Natural killer cell (primary cell): Measurements from ENCODE around the gene CYP1B1. TPM values are rescaled to one million over a fixed set of nuclear protein-coding genes. Genes with fewer than 3 reads are reported as not detected.

Experiments used
- ATAC-seq, 3 donors: fragments of 150-1000 bp in 2 of 3; fragments of 200-7000 bp in 1 of 3; cut with Tn5 transposase; 1 replicate in 1 of 3; 2 replicates in 2 of 3; pipeline ENCODE4 v1.10.0; 2021; ENCODE audit warnings: mild to moderate bottlenecking in 2 of 3, moderate library complexity in 2 of 3
- DNase-seq, 2 donors: peaks; one replicate each; pipeline versions ENCODE4 v3.0.0 to v3.0.0-alpha.2; 2013 to 2021; ENCODE audit warnings: mixed read lengths in 1 of 2
- H3K27ac ChIP-seq: one replicate; pipeline ENCODE4 v1.5.1; 2013; ENCODE audit warnings: mild to moderate bottlenecking, low read length
- H3K27me3 ChIP-seq: one replicate; pipeline ENCODE4 v1.6.1; 2013; ENCODE audit warnings: low read length; ENCODE audit not compliant: control insufficient read depth, insufficient read depth
- H3K36me3 ChIP-seq: one replicate; pipeline ENCODE4 v1.6.1; 2013; ENCODE audit warnings: low read length; ENCODE audit not compliant: control insufficient read depth, insufficient read depth
- H3K4me1 ChIP-seq: one replicate; pipeline ENCODE4 v1.6.1; 2013; ENCODE audit warnings: low read length; ENCODE audit not compliant: control insufficient read depth, insufficient read depth
- H3K4me3 ChIP-seq: one replicate; pipeline ENCODE4 v1.5.1; 2013; ENCODE audit warnings: low read length
- H3K9me3 ChIP-seq: one replicate; pipeline ENCODE4 v1.6.1; 2013; ENCODE audit warnings: low read length; ENCODE audit not compliant: control insufficient read depth, insufficient read depth
- H3K27ac Mint-ChIP-seq, 2 donors: one replicate each; pipeline ENCODE4 v1.8.0; 2022; ENCODE audit warnings: mild to moderate bottlenecking in 2 of 2, mixed read lengths in 2 of 2, moderate library complexity in 1 of 2
- H3K27me3 Mint-ChIP-seq, 2 donors: one replicate each; pipeline ENCODE4 v1.8.0; 2022; ENCODE audit warnings: low read depth in 2 of 2, mixed read lengths in 2 of 2
- H3K36me3 Mint-ChIP-seq: one replicate; pipeline ENCODE4 v1.8.0; 2022; ENCODE audit warnings: mixed read lengths
- H3K4me1 Mint-ChIP-seq, 2 donors: one replicate each; pipeline ENCODE4 v1.8.0; 2022; ENCODE audit warnings: mixed read lengths in 2 of 2
- H3K4me3 Mint-ChIP-seq: one replicate; pipeline ENCODE4 v1.8.0; 2022; ENCODE audit warnings: mild to moderate bottlenecking, moderate library complexity, mixed read lengths
- H3K9me3 Mint-ChIP-seq, 2 donors: one replicate each; pipeline ENCODE4 v1.8.0; 2022; ENCODE audit warnings: mixed read lengths in 2 of 2
- CTCF ChIP-seq: fragments of 200-600 bp; IDR thresholded peaks from one replicate; pipeline ENCODE4 v1.8.0; 2022; ENCODE audit warnings: antibody characterized with exemption
- WGBS: methylation state at CpG from one replicate; pipeline ENCODE4 v1.1.7; 2013; ENCODE audit warnings: missing lambda C conversion rate; ENCODE audit not compliant: insufficient coverage; 5-methylcytosine and 5-hydroxymethylcytosine counted together
- intact Hi-C: fragments of 100-400 bp; cut with micrococcal nuclease; formaldehyde crosslinking; loops from one replicate; pipeline ENCODE4 v1.14.2; 2022
- total RNA-seq, 4 donors: library from RNA; stranded (reverse); fragments of 120-200 nt in 1 of 4; gene quantifications; one replicate each; pipeline versions ENCODE4 v1.2.3 to v1.2.4, GENCODE V29; 2013 to 2022

The CYP1B1 gene
- total RNA-seq, 3 donors from 2014 or later (not counting 1 experiment from before 2014, with no cell fraction given): 1.4 to 5.0 TPM; not detected in 1

- 7% methylated on average over 58 of the region's 58 CpGs for WGBS
- Histone ChIP-seq H3K4me3 (no peak overlapping the region), H3K36me3 (no peaks in the 10 kb centered on the region), H3K9me3 (no peaks in the 10 kb centered on the region), H3K4me1 (peaks cover 13% of the 10 kb centered on the region), H3K27ac (no peak overlapping the region), H3K27me3 (peaks cover 28% of the 10 kb centered on the region)
- intact Hi-C loops: no loop called here
- ATAC-seq (no peak), DNase-seq (no peak)
- Mint-ChIP-seq H3K27ac (no peak overlapping the region), H3K4me3 (peak overlapping the region; percentile 31), H3K27me3 (peaks cover 28 to 32% of the 10 kb centered on the region in 2 donors), H3K4me1 (no peaks in the 10 kb centered on the region), H3K36me3 (no peaks in the 10 kb centered on the region), H3K9me3 (no peaks in the 10 kb centered on the region)
- no peak for TF ChIP-seq CTCF
Measured at GRCh38 chr2:38074058-38074763, 1.7 kb downstream of the CYP1B1 start.

GRCh38 chr2:38073211-38074057, 2.5 kb downstream of the CYP1B1 start:
- no peaks in the 10 kb centered on the region for H3K4me1 Mint-ChIP-seq
- peaks cover 13% of the 10 kb centered on the region for H3K4me1 ChIP-seq
- H3K4me3 Mint-ChIP-seq: peak overlapping the region; percentile 31
- H3K4me3 ChIP-seq: no peak overlapping the region
- peaks cover 20 to 29% of the 10 kb centered on the region in 2 donors for H3K27me3 Mint-ChIP-seq
- DNase-seq (no peak), ATAC-seq (no peak)
- no peaks in the 10 kb centered on the region for H3K36me3 ChIP-seq
- no peaks in the 10 kb centered on the region for H3K36me3 Mint-ChIP-seq
- TF ChIP-seq CTCF: no peak
- peaks cover 23% of the 10 kb centered on the region for H3K27me3 ChIP-seq
- H3K27ac ChIP-seq: no peak overlapping the region
- intact Hi-C loops: no loop called here
- no peaks in the 10 kb centered on the region for H3K9me3 ChIP-seq
- no peak overlapping the region for H3K27ac Mint-ChIP-seq
- WGBS: 17% methylated on average over 32 of the region's 32 CpGs
- H3K9me3 Mint-ChIP-seq: no peaks in the 10 kb centered on the region

GRCh38 chr2:38070438-38070837, 5.5 kb downstream of the CYP1B1 start:
- H3K36me3 ChIP-seq: no peaks in the 10 kb centered on the region
- intact Hi-C loops: no loop called here
- no peak for TF ChIP-seq CTCF

More at GRCh38 chr2:38070438-38070837, 5.5 kb downstream of the CYP1B1 start:
- DNase-seq (no peak), ATAC-seq (no peak)
- H3K27me3 Mint-ChIP-seq: peaks cover 19 to 20% of the 10 kb centered on the region in 2 donors
- Histone ChIP-seq H3K4me3 (no peak overlapping the region), H3K9me3 (no peaks in the 10 kb centered on the region), H3K27me3 (peaks cover 19% of the 10 kb centered on the region), H3K27ac (no peak overlapping the region), H3K4me1 (no peaks in the 10 kb centered on the region)
- H3K36me3 Mint-ChIP-seq: no peaks in the 10 kb centered on the region
- H3K4me1 Mint-ChIP-seq: no peaks in the 10 kb centered on the region
- H3K9me3 Mint-ChIP-seq: no peaks in the 10 kb centered on the region
- H3K27ac Mint-ChIP-seq: no peak overlapping the region
- H3K4me3 Mint-ChIP-seq: no peak overlapping the region
- 49% methylated on average over 3 of the region's 3 CpGs for WGBS
